Prostate gland (tissue), 2 donors: ENCODE data around the gene GPR35. TPM values are rescaled to one million over a fixed set of nuclear protein-coding genes. Genes with fewer than 3 reads are reported as not detected.

Experiments
- DNase-seq: peaks from one replicate; pipeline ENCODE4 v3.0.0-alpha.2; 2019; ENCODE audit warnings: low spot score
- H3K27ac ChIP-seq, 2 donors: fragments of 200-600 bp; sonication (generic); 2 replicates each; pipeline ENCODE4 v1.5.1; 2017 to 2019
- H3K27me3 ChIP-seq: fragments of 200-600 bp; sonication (generic); replicated peaks from 2 replicates; pipeline ENCODE4 v1.5.1; 2019; ENCODE audit not compliant: insufficient read depth
- H3K36me3 ChIP-seq, 2 donors: fragments of 200-600 bp; sonication (generic); 1 replicate in 1 of 2; 2 replicates in 1 of 2; pipeline versions ENCODE4 v1.5.1 to v1.8.1; 2017 to 2019
- H3K4me1 ChIP-seq: fragments of 200-600 bp; sonication (generic); replicated peaks from 2 replicates; pipeline ENCODE4 v1.5.1; 2019
- H3K4me3 ChIP-seq, 2 donors: fragments of 200-600 bp; sonication (generic); 2 replicates each; pipeline ENCODE4 v1.5.1; 2017 to 2019
- H3K9me3 ChIP-seq: fragments of 200-600 bp; sonication (generic); 2 replicates; pipeline ENCODE4 v1.5.1; 2017
- POLR2A ChIP-seq: fragments of 450-650 bp; IDR thresholded peaks from one replicate; pipeline ENCODE4 v1.6.1; 2016; ENCODE audit warnings: antibody characterized with exemption, mild to moderate bottlenecking
- POLR2AphosphoS5 ChIP-seq: sonication (generic); formaldehyde crosslinking; IDR thresholded peaks from one replicate; pipeline ENCODE4 v1.6.1; 2017; ENCODE audit warnings: antibody characterized with exemption
- WGBS: methylation state at CpG from one replicate; pipeline ENCODE4 v1.1.5; 2018; 5-methylcytosine and 5-hydroxymethylcytosine counted together
- intact Hi-C: fragments of 100-400 bp; cut with DNase I; formaldehyde crosslinking; loops from one replicate; pipeline ENCODE4 v1.14.2; 2022
- total RNA-seq, 2 donors: library from RNA; depleted of rRNA; stranded (reverse); fragments of >200 nt; gene quantifications; one replicate each; pipeline ENCODE4 v1.1.0, GENCODE V29; 2016
- TF ChIP-seq, protein P1 (sequence below), 4 experiments: fragments of 200-600 bp in 2 of 4; fragments of 450-650 bp in 2 of 4; sonication (generic) in 2 of 4; IDR thresholded peaks; 1 replicate in 3 of 4; 2 replicates in 1 of 4; pipeline ENCODE4 v1.5.1; 2016 to 2019; ENCODE audit warnings: antibody characterized with exemption in 4 of 4, mild to moderate bottlenecking in 2 of 4, moderate library complexity in 2 of 4

GPR35 gene
- total RNA-seq, 2 donors from 2014 or later, result 3.3 to 4.6 TPM

GRCh38 chr2:240623531-240624010, 1.7 kb upstream of the GPR35 start:
- Histone ChIP-seq H3K4me3 (no peak overlapping the region), H3K9me3 (no peaks in the 10 kb centered on the region), H3K27ac (no peak overlapping the region), H3K36me3 (no peaks in the 10 kb centered on the region), H3K27me3 (no peaks in the 10 kb centered on the region), H3K4me1 (no peaks in the 10 kb centered on the region)
- TF ChIP-seq POLR2AphosphoS5, result no peak
- no peak for TF ChIP-seq POLR2A
- TF ChIP-seq, protein P1, sequence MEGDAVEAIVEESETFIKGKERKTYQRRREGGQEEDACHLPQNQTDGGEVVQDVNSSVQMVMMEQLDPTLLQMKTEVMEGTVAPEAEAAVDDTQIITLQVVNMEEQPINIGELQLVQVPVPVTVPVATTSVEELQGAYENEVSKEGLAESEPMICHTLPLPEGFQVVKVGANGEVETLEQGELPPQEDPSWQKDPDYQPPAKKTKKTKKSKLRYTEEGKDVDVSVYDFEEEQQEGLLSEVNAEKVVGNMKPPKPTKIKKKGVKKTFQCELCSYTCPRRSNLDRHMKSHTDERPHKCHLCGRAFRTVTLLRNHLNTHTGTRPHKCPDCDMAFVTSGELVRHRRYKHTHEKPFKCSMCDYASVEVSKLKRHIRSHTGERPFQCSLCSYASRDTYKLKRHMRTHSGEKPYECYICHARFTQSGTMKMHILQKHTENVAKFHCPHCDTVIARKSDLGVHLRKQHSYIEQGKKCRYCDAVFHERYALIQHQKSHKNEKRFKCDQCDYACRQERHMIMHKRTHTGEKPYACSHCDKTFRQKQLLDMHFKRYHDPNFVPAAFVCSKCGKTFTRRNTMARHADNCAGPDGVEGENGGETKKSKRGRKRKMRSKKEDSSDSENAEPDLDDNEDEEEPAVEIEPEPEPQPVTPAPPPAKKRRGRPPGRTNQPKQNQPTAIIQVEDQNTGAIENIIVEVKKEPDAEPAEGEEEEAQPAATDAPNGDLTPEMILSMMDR (IDR thresholded peaks at IDR 0.05), result no peak
- 82% methylated on average over 10 of the region's 10 CpGs for WGBS
- no peak for DNase-seq
- intact Hi-C loops, result no loop called here

- no peaks in the 10 kb centered on the region for H3K9me3 ChIP-seq
- H3K36me3 ChIP-seq, result no peaks in the 10 kb centered on the region
- no peaks in the 10 kb centered on the region for H3K27me3 ChIP-seq
- H3K4me1 ChIP-seq, result no peaks in the 10 kb centered on the region
- TF ChIP-seq, protein P1 (IDR thresholded peaks at IDR 0.05), result no peak
- TF ChIP-seq POLR2AphosphoS5 (no peak), POLR2A (no peak)
- intact Hi-C loops, result no loop called here
- H3K4me3 ChIP-seq, result no peak overlapping the region
- no peak overlapping the region for H3K27ac ChIP-seq
- 70% methylated on average over 24 of the region's 24 CpGs for WGBS
- DNase-seq, result no peak
Measured at GRCh38 chr2:240624011-240624949, 1.0 kb upstream of the GPR35 start.

DNA sequence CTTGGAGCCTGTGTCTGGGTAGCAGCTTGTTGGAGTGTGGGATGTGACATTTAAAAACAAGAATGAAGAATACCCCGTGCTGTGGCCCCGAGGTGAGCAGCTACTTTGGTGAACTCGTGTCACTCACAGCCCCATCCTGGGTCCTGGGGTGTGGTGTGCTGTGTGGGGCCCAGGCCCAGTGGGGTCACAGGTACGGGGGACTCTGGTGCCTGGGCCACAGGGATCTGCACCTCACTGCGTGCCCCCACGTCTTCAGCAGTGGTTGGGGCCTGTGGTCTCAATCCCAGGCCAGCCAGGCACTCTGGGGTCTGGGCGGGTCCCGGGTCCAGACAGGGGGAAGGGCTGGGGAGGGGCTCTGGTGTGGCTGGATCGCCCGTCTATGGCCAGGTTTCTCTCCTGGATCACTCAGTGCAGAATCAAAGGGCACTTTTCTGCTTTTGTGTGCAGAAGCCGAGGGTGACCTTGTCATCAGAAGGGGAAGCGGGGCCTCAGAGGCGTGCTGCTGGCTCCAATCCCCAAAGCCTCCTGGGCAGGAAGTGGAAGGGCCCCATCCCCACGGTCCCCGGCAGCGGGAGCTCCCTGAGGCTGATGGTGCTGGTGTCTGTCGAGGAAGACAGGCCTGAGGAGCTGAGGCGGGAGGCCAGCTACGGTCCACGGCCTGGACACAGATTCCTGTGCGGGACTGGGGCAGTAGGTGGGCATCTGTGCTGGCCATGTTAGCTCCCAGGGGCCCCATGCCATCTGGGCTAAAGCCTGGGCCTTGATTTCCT, 1.4 kb downstream of the GPR35 start:
- no peak for DNase-seq
- intact Hi-C loops, result no loop called here
- H3K9me3 ChIP-seq, result no peaks in the 10 kb centered on the region
- H3K4me1 ChIP-seq, result no peaks in the 10 kb centered on the region
- H3K27me3 ChIP-seq, result no peaks in the 10 kb centered on the region
- no peaks in the 10 kb centered on the region for H3K36me3 ChIP-seq
- H3K27ac ChIP-seq, result no peak overlapping the region
- TF ChIP-seq, protein P1 (IDR thresholded peaks at IDR 0.05), result no peak
- TF ChIP-seq POLR2AphosphoS5, result no peak
- no peak for TF ChIP-seq POLR2A
- 59% methylated on average over 21 of the region's 21 CpGs for WGBS
- no peak overlapping the region for H3K4me3 ChIP-seq

- WGBS, result 94% methylated on average over 17 of the region's 17 CpGs
- Histone ChIP-seq H3K9me3 (no peaks in the 10 kb centered on the region), H3K36me3 (no peaks in the 10 kb centered on the region), H3K4me1 (no peaks in the 10 kb centered on the region), H3K27ac (no peak overlapping the region), H3K4me3 (no peak overlapping the region), H3K27me3 (no peaks in the 10 kb centered on the region)
- TF ChIP-seq POLR2AphosphoS5 (no peak), POLR2A (no peak)
- TF ChIP-seq, protein P1 (IDR thresholded peaks at IDR 0.05), result no peak
- intact Hi-C loops, result no loop called here
- no peak for DNase-seq
Measured at GRCh38 chr2:240627736-240628506, 2.6 kb downstream of the GPR35 start.
